ENCODE data around the gene GATA5.

DNA sequence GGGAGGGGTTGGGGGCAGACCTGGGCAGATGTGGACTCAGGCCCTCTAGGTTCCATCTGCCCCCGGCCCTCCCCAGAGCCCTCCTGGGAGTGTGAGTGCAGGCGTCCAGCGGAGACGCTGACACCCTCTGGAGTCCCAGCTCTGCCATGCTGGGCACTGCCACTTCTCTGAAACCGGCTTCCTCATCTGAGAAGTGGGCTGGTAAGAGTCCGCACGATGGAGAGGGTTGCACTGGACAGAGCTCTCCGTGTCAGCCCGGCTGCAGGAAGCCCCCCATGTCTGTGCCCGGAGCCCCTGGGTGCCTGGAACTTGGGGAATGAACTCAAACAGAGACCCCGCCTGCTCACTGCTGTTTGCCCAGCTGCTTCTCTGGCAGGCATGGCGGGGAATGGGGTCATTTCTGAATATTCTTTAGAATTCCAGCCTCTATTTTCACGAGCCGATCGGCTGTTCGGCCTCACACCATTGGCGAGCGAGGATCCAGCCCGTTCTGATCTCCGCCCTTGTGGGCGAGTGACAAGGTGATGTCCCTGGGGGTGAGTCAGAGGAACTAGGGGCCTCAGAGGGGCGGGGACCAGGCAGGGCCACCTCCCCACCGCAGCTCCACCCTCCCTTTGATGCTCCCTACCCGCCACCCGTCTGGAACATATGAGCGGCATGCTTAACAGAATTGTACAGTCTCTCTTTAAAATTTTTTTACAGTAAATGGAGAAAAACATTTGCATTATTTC is 47.8 kb upstream of the GATA5 start:
- no peak for TF ChIP-seq EZH2 (IDR thresholded peaks at IDR 0.05; ENCODE audit: borderline replicate concordance, low read length)
- TF ChIP-seq CTCF (IDR thresholded peaks at IDR 0.05; ENCODE audit: low read length) = no peak
